GM08714 (cell line): ENCODE results near the gene CENPS.
A peak's percentile ranks its signal among the peaks of the same experiment; 100 is the strongest.
"Not testable (repeated sequence)": the region's sequence is repeated elsewhere in the genome, so short reads cannot be mapped to it uniquely, and the experiment has no call there.

ENCODE experiments used
- H3K4me3 ChIP-seq: fragments of 200-500 bp; sonication (Bioruptor generic); 2 replicates; pipeline ENCODE4 v1.5.1; 2014; ENCODE audit warnings: mild to moderate bottlenecking, low read length, inconsistent platforms
- ZNF274 ChIP-seq: IDR thresholded peaks from 2 replicates; pipeline ENCODE4 v1.6.1; 2012; ENCODE audit warnings: mild to moderate bottlenecking, low read depth, low read length

CENPS gene

GRCh38 chr1:10400013-10400412, 30.2 kb upstream of the CENPS start:
- TF ChIP-seq ZNF274 = no peak
- H3K4me3 ChIP-seq = peak overlapping the region; percentile 91

- H3K4me3 ChIP-seq = no peak overlapping the region
- TF ChIP-seq ZNF274 = no peak
These were observed 29.0 kb upstream of the CENPS start for GRCh38 chr1:10401281-10401680.

GRCh38 chr1:10402729-10403274, 27.4 kb upstream of the CENPS start:
- H3K4me3 ChIP-seq = no peak overlapping the region
- TF ChIP-seq ZNF274 = no peak

GRCh38 chr1:10407201-10407600, 23.0 kb upstream of the CENPS start:
- no peak for TF ChIP-seq ZNF274
- H3K4me3 ChIP-seq = no peak overlapping the region

- no peak for TF ChIP-seq ZNF274
- no peak overlapping the region for H3K4me3 ChIP-seq
These were observed 14.9 kb upstream of the CENPS start for GRCh38 chr1:10415211-10415930.

DNA sequence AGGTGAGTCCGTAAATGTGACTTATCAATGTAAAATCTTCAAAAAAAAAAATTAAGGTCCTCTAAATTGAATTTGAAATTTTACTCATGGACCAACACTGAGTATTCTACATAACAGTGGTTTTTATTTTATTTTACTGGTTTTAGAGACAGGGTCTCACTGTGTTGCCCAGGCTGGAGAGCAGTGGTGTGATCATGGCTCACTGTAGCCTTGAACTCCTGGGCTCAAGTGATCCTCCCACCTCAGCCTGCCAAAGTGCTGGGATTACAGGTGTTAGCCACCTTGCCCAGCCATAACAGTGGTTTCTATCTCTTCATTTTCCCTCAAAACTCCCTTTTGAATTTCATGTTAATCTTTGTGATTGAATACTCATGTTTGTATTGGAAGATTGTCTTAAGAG, 14.3 kb upstream of the CENPS start:
- H3K4me3 ChIP-seq = not testable (repeated sequence)

DNA sequence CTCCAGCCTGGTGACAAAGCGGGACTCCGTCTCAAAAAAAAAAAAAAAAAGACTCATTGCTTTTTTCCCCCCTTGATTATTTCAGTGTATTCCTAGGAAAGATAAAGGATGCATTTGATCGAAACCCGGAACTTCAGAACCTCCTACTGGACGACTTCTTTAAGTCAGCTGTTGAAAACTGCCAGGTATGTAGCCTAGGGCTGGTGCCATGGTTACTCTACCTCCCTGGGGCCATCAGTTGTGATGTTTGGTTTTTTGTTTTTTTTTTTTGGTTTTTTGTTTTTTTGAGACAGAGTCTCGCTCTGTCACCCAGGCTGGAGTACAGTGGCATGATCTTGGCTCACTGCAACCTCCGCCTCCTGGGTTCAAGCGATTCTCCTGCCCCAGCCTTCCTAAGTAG, 11.5 kb upstream of the CENPS start:
- not testable (repeated sequence) for H3K4me3 ChIP-seq

DNA sequence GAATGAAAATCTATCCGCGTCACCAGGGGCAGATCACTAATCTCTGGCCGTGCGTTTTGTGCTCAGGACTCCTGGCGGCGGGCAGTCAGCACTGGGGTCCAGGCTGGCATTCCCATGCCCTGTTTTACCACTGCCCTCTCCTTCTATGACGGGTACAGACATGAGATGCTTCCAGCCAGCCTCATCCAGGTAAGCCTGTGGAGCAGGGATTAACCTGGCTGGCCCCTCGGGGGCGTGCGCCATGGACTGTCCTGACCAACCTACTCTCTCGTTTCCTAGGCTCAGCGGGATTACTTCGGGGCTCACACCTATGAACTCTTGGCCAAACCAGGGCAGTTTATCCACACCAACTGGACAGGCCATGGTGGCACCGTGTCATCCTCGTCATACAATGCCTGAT, 10.9 kb upstream of the CENPS start:
- no peak overlapping the region for H3K4me3 ChIP-seq
- no peak for TF ChIP-seq ZNF274

- no peak for TF ChIP-seq ZNF274
- no peak overlapping the region for H3K4me3 ChIP-seq
These were observed 8.6 kb upstream of the CENPS start for GRCh38 chr1:10421637-10422036.

DNA sequence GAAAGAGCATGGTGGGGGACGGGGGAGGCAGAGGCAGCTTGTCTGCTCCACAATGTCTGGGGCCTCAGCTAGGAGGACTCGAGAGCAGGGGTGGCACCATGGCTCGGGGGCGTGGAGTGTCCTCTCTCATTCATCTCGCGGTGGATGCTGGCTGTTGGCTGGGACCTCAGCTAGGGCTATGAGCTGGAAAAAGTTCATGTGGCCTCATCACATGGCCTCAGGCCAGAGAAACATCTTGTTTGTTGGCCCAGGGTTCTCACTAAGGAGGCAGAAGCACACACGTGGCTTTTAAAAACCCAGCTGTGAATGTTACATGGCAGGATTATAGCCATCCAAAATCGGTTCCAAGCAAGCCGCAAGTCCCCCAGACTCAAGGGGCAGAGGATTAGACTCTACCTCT, 6.2 kb upstream of the CENPS start:
- no peak overlapping the region for H3K4me3 ChIP-seq
- no peak for TF ChIP-seq ZNF274

DNA sequence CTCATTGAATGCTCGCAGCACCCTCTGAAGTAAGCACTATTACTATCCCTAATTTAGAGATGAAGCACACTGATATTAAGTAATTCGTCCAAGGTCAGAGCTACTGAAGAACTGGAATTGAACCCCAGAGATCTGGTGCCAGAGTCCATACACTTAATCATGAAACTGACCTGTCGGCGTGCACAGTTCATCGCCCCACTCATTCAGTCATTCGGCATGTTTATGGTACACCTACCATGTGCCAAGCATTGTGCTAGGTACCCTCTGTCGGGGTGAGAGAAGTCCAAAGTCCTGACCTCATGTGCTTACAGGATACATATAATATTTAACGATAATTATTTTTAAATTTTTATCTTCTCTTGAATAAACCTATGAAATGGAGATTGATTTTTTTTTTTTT, 5.6 kb upstream of the CENPS start:
- TF ChIP-seq ZNF274 = no peak
- H3K4me3 ChIP-seq = no peak overlapping the region

DNA sequence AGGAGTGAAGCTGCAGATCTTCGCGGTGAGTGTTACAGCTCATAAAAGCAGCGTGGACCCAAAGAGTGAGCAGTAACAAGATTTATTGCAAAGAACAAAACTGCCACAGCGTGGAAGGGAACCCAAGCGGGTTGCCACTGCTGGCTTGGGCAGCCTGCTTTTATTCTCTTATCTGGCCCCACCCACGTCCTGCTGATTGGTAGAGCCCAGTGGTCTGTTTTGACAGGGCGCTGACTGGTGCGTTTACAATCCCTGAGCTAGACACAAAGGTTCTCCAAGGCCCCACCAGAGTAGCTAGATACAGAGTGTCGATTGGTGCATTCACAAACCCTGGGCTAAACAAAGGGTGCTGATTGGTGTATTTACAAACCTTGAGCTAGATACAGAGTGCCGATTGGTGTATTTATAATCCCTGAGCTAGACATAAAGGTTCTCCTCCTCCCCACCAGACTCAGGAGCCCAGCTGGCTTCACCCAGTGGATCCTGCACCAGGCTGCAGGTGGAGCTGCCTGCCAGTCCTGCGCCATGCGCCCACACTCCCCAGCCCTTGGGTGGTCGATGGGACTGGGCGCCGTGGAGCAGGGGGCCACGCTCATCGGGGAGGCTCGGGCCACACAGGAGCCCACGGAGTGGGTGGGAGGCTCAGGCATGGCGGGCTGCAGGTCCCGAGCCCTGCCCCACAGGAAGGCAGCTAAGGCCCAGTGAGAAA, 4.3 kb upstream of the CENPS start:
- not testable (repeated sequence) for H3K4me3 ChIP-seq

GRCh38 chr1:10426535-10426848, 3.7 kb upstream of the CENPS start:
- not testable (repeated sequence) for H3K4me3 ChIP-seq

GRCh38 chr1:10428984-10429383, 1.2 kb upstream of the CENPS start:
- no peak overlapping the region for H3K4me3 ChIP-seq
- TF ChIP-seq ZNF274 = no peak

DNA sequence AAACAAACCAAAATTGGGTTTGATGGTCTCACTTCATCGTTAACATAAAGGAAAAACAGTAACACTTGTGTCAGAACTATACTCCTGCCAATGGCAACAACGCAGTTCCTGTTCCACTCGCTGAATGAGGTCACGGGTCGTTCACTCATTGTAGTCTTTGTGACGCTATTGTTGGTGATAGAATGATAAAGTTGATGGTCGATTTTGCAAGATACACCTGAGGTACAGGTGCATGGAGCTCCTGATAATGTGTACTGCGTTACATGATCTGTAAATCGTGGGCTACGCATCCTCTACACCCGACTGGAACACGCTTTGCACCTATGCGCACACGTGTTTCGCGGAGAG, 391 bp upstream of the CENPS start:
- TF ChIP-seq ZNF274 = no peak
- H3K4me3 ChIP-seq = peak overlapping the region; percentile 77
